ENCODE data around the gene LLGL1.

- TF ChIP-seq, protein P1, sequence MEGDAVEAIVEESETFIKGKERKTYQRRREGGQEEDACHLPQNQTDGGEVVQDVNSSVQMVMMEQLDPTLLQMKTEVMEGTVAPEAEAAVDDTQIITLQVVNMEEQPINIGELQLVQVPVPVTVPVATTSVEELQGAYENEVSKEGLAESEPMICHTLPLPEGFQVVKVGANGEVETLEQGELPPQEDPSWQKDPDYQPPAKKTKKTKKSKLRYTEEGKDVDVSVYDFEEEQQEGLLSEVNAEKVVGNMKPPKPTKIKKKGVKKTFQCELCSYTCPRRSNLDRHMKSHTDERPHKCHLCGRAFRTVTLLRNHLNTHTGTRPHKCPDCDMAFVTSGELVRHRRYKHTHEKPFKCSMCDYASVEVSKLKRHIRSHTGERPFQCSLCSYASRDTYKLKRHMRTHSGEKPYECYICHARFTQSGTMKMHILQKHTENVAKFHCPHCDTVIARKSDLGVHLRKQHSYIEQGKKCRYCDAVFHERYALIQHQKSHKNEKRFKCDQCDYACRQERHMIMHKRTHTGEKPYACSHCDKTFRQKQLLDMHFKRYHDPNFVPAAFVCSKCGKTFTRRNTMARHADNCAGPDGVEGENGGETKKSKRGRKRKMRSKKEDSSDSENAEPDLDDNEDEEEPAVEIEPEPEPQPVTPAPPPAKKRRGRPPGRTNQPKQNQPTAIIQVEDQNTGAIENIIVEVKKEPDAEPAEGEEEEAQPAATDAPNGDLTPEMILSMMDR (conservative IDR thresholded peaks at IDR 0.05; ENCODE audit: low read depth, low read length), result no peak
- no peak for TF ChIP-seq EZH2 (IDR thresholded peaks at IDR 0.05; ENCODE audit: borderline replicate concordance, low read depth, low read length, poor library complexity, severe bottlenecking)
Observed at GRCh38 chr17:18186627-18186982, 38.8 kb upstream of the LLGL1 start.
